Liver (tissue), 3 donors: Measurements from ENCODE around the gene HOXB13.

Experiments used
- ATF3 ChIP-seq: IDR thresholded peaks from 2 replicates; pipeline ENCODE4 v1.6.1; 2016; ENCODE audit warnings: antibody characterized with exemption
- CTCF ChIP-seq: fragments of 150-350 bp; IDR thresholded peaks from 2 replicates; pipeline ENCODE4 v1.5.1; 2017; ENCODE audit warnings: improper control_type of control experiment, low read depth, low read length; ENCODE audit not compliant: missing input control
- EGR1 ChIP-seq, 2 donors: IDR thresholded peaks; 2 replicates each; pipeline ENCODE4 v1.6.1; 2016 to 2018; ENCODE audit warnings: antibody characterized with exemption in 2 of 2, low read depth in 2 of 2
- MAX ChIP-seq: IDR thresholded peaks from 2 replicates; pipeline ENCODE4 v1.6.1; 2016; ENCODE audit warnings: antibody characterized with exemption
- RAD21 ChIP-seq, 2 donors: IDR thresholded peaks; 2 replicates each; pipeline ENCODE4 v1.6.1; 2016; ENCODE audit warnings: antibody characterized with exemption in 2 of 2, mild to moderate bottlenecking in 2 of 2
- REST ChIP-seq: IDR thresholded peaks from 2 replicates; pipeline ENCODE4 v1.6.1; 2016; ENCODE audit warnings: antibody characterized with exemption, mild to moderate bottlenecking
- YY1 ChIP-seq: IDR thresholded peaks from 2 replicates; pipeline ENCODE4 v1.6.1; 2016; ENCODE audit warnings: antibody characterized with exemption, mild to moderate bottlenecking
- donor health status: healthy.
- donor health status: healthy.

- TF ChIP-seq REST (no peak), ATF3 (no peak), YY1 (no peak), CTCF (no peak), EGR1 (IDR thresholded peaks at IDR 0.05; ENCODE audit: low read depth in 2 of 2) (no peak), MAX (no peak), RAD21 (IDR thresholded peaks at IDR 0.05) (no peak)
These were observed 26.8 kb upstream of the HOXB13 start for GRCh38 chr17:48755356-48755755.
